T47D (cell line): ENCODE results near the gene NGLY1.

Source experiments
- DNase-seq, 2 experiments: peaks; one replicate each; pipeline versions ENCODE4 v3.0.0 to v3.0.0-alpha.2; 2011 to 2012; ENCODE audit warnings: low read depth in 1 of 2, low spot score in 1 of 2
- JUND ChIP-seq: IDR thresholded peaks from 2 replicates; pipeline ENCODE4 v1.6.1; 2012; ENCODE audit warnings: low read depth
- in situ Hi-C: cut with HindIII; loops from 2 replicates; pipeline ENCODE4 v1.10.0; 2016; ENCODE audit warnings: low sequenced_read_pairs, low pct_unique_long_range_greater_than_20kb

Gene NGLY1

DNA sequence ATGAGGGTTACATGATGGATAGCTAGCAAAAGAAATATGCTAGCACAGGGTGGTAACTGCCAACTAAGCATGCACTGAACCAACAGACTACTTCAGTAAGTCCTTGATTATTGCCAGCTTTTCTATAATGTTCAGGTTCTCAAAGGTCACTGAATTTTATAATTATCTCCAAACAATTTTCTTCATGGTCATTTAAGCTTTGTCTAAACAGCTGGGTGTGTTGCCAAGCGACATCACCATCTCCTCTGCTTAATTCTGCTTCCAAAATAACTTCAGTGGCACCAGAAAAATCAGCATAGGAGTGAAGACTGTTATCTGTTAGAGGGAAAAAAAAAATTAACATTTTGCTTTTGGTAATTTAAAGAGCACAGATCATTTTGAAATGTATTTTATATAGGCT, 63.9 kb downstream of the NGLY1 start:
- in situ Hi-C loops: no loop called here
- TF ChIP-seq JUND: no peak

DNA sequence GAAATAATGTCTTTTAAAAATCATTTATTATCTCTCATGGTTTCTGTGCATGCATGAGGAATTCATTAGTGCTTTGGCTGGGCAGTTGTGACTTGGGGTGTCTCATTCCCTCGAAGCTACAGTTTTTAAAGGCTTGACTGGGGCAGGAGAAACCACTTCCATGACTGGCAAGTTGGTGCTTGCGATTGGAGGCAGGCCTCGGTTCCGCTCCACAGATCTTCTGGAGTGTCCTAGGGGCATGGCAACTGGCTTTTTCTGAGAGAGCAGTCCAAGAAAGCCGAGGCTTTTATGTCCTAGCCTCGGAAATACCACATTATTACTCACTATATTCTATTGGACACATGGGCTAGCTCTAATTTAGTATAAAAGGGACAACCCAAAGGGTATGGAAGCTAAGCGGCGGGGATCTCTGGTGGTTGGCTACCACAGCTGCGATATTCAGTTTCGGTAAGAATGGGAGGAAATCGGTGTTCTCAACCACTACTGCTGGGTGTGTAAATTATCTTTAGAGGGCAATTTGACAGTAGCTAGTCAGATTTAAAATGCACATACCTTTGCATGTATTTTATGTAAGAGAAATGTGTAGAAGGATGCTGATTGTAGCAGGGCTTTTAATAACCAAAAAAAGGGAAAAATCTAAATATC, 69.8 kb downstream of the NGLY1 start:
- in situ Hi-C loops: no loop called here
- no peak for TF ChIP-seq JUND

More for the DNA sequence above, 63.9 kb downstream of the NGLY1 start:
- DNase-seq: no peak

DNA sequence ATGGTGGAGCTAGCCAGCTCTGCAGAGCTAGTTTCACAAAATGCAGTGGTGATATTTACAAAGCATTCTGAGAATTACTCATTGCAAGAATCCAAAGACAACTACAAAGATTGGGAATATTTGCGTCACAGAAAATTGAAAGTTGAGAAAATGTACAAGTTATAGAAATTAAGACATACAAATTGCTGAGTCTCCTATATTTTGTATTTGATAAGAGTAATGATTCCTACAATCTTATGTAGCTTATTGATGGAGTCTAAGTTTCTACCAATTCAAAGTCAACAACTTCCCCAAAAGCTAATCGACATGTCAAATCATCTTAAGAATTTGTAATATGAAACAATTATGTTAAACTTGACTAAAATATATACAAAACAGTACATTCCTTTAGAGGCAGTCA, 72.2 kb downstream of the NGLY1 start:
- no peak for TF ChIP-seq JUND
- in situ Hi-C loops: no loop called here
- no peak for DNase-seq

More for the DNA sequence above, 69.8 kb downstream of the NGLY1 start:
- no peak for DNase-seq

DNA sequence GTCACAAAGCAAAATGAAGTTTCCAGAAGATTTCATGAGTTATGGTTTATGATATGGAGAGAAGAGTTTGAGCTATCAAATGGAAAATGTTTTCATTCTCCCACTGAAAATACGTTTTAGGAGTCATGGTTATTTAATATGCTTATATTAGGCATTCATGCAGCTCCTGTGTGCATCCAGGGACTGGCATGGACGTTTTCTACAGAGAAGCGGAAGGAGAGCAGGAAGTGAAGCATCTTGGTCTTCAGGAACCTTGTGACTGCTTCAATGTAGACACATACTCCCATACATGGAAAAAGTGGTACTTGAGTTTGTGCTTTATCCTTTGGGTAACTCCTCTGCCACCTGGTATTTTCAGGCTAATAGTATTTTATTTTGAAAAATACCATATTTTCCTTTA, 75.2 kb downstream of the NGLY1 start:
- no peak for DNase-seq
- TF ChIP-seq JUND: no peak
- in situ Hi-C loops: no loop called here

DNA sequence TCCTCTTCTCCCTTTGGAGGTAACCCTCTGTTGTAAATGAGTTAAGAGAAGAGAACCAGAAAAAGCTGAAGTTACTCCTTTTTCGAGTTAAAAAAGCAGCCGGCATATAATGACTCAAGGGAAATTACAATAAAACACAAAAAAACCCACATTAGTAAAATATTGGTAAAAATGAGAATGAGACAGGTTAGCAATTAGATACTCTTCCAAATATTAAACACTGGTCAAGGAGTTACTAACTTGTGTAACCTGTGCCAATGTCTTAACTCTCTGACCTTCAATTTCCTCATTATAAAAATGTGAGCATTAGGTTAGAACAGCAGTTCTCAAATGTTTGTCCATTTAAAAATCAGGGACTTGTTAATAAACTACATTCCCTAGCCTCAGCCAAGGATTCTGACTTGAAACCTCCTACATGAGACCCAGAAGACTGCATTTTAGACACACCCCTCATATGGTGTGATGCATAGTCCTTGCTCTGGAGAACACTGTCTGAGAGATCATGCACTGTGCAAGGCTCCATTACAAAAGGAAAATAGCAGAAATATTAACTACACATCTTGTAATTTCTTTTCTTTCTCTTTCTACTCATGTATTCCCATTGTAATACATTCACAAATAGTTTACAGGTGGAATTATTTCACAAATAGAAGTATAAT, 75.8 kb downstream of the NGLY1 start:
- in situ Hi-C loops: no loop called here
- TF ChIP-seq JUND: no peak
- DNase-seq: no peak

DNA sequence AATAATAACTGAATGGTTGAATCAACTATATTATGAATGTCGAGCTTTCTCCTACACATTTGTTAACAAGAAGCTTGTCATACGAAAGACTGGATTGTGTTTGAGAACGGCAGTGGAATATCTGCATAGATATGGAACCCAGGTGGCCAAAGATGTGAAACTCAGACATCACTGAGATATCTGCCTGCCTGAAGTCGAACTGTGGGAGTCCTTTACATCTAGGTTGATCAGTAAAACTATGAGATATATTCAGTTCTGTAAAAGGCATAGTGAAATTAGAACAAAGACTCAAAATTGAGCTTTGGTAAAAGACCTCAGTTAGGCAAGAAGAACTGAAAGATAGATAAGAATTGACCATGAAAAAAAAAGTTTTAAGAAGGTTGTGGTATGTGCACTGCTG, 77.0 kb downstream of the NGLY1 start:
- DNase-seq: no peak
- in situ Hi-C loops: no loop called here
- no peak for TF ChIP-seq JUND

DNA sequence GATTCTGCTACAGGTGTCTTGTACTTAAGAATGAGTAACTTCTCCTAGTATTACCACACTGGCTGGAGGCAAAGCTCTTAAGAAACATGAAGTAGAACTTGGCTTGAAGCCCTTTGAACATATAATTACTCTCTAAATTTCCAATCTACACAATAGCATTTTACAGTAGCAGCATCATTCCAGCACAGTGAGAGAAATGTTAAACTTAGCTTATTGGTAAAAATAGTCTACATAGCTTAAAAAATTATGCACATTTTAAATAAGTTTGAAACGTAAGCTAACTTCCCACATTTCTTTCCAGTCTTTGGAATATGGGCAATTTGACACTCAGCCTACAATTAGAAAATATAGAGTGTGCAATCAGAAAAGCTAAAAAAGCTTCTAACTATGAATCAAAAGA, 85.7 kb downstream of the NGLY1 start:
- in situ Hi-C loops: no loop called here
- no peak for TF ChIP-seq JUND
- no peak for DNase-seq

DNA sequence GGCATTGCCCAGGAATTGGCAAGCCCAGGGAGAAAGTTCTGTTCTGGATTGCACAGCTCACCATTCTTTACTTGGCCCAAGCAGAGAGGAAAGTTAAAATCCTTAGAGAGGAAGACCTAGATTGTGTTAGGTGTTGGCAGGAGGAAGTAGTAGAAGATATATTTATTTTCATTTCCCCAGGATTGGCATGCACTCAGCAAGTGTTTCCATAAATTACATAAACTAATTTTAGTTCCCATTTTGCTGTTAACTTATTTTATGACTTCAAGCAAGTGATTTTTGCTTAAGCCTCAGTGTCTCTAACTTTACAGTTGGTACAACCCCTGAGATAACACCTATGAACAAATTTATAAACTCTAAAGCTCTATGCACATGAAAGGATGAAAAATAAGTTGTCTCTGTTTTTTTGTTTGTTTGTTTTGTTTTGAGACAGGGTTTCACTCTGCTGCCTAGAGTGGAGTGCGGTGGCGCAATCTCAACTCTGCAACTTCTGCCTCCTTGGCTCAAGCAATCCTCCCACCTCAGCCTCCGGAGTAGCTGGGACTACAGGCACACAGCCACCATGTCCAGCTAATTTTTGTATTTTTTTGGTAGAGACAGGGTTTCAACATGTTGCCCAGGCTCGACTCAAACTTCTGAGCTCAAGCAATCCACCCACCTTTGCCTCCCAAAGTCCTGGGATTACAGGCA, 87.4 kb downstream of the NGLY1 start:
- no peak for DNase-seq
- in situ Hi-C loops: no loop called here
- no peak for TF ChIP-seq JUND

DNA sequence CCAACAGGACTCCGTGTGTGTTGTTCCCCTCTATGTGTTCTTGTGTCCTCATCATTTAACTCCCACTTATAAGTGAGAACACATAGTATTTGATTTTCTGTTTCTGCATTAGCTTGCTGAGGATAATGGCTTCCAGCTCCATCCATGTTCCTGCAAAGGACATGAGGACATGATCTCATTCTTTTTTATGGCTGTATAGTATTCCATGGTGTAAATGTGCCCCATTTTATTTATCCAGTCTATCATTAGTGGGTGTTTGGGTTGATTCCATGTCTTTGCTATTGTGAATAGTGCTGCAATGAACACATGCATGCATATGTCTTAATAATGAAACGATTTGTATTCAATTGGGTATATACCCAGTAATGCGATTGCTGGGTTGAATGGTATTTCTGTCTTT, 90.0 kb downstream of the NGLY1 start:
- in situ Hi-C loops: no loop called here
- DNase-seq: no peak
- no peak for TF ChIP-seq JUND

DNA sequence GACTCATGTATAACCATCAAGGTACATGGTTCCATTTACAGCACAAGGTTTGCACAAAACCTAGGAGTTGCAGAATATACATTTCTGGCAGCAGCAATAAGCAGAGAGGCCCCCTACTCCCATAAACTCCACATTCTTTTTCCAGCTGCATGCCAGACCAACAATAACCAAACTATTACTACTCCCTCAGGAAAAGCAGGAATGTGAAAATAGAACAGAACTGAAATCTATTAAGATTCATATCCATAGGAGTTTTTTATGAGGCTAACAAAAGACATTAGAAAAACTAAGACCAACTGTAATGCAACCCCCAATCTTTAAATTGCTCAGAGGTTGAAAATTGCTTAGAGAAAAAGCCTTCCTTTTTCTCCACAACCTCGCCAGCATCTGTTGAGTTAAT, 90.9 kb downstream of the NGLY1 start:
- no peak for TF ChIP-seq JUND
- DNase-seq: no peak
- in situ Hi-C loops: no loop called here

DNA sequence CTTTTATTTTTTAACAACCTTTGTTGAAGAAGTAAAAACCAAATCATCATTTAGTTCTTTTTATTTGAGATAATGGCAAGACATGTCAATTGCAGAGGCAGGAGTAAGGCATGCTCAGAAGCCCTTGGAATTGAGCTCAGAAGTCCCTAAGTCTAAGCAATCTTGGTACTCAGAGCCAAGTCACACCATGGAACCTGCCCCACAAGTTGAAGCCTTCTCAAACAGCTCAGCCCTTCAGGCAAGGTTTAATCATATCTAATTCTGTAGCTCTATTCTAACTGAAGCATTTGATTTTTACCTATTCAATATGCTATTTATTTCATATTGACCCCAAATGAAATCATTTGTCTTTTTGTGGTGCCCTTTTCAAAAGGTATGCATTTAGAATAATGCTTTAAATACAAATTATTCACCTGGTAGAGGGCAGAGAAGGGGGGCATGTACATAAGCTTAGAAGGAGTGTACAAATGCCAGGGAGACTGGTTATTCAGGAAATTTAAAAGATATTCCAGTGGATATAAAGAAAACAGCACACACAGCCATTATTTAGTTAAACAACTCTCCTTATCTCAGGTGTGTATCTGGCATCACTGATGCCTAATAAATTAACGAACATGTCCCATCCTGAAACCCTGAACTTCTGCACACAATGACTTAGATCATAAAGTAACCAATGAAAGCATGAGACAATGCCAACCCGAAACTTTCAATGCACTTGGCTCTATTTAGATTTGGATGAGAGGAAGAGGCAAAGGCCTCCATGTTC, 92.3 kb downstream of the NGLY1 start:
- DNase-seq: peak; percentile 44 to 56
- in situ Hi-C loops: no loop called here
- no peak for TF ChIP-seq JUND

DNA sequence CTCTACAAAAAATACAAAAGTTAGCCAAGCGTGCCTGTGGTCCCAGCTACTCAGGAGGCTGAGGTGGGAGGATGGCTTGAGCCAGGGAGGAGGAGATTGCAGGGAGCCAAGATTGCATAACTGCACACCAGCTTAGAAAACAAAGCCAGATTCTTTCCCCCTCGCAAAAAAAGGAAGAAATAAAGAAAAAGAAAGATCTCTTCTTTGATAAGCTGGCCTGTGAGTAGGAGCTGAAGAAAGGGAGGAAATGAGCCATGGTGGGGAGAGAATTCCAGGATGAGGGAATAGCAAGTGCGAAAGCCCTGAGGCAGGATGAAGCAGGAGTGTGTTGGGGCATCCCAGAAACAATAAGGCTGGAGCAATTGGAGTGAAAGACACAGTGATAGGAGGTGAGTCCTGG, 94.0 kb downstream of the NGLY1 start:
- in situ Hi-C loops: no loop called here
- DNase-seq: no peak
- no peak for TF ChIP-seq JUND

DNA sequence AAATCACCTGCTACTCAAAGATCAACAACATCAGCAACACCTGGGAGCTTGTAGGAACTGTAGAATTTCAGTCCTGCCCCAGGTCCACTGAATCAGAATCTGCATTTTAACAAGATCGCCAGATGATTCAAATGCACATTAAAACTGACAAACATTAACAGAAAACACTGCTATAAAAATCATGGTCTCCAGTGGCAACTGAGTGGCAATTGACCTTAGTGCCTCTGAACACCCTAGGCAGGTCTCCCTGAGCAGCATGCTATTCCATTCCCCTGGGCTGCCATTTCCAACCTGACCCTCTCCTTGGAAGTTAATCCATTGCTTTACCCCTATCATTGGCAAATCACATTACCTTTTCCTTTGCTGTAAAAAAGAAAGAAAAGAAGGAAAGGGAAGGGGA, 95.5 kb downstream of the NGLY1 start:
- in situ Hi-C loops: no loop called here

More for the DNA sequence above, 95.5 kb downstream of the NGLY1 start:
- TF ChIP-seq JUND: no peak
- DNase-seq: no peak
